A673 (cell line): ENCODE measurements around the gene GSG1L. TPM values are rescaled to one million over a fixed set of nuclear protein-coding genes. Genes with fewer than 3 reads are reported as not detected.

Experiments used
- BruUV-seq: library from RNA; stranded (reverse); fragments of 400-500 nt; replicated peaks from 2 replicates; lab custom pipeline; 2021; lab: Mats Ljungman, UMichigan
- CTCF ChIA-PET: fragments of 300-600 bp; sonication (Branson Sonifier 250); formaldehyde crosslinking; loops from one replicate; lab custom pipeline; 2022; ENCODE audit warnings: antibody characterized with exemption; lab: Charles Lee
- POLR2A ChIA-PET: fragments of 300-600 bp; sonication (Branson Sonifier 250); formaldehyde crosslinking; loops from one replicate; lab custom pipeline; 2022; ENCODE audit warnings: antibody characterized with exemption; ENCODE audit not compliant: low non-redundant PET; lab: Charles Lee
- DNase-seq: peaks from one replicate; pipeline ENCODE4 v3.0.0-alpha.2; 2015; ENCODE audit warnings: low spot score
- H3K27ac ChIP-seq: fragments of 200-600 bp; sonication (generic); 2 replicates; pipeline ENCODE4 v1.5.1; 2016; ENCODE audit warnings: mixed run types, low read depth, mild to moderate bottlenecking, mixed read lengths, antibody characterized with exemption, low read length; ENCODE audit not compliant: poor library complexity, severe bottlenecking
- H3K27me3 ChIP-seq: fragments of 200-600 bp; sonication (generic); replicated peaks from 2 replicates; pipeline ENCODE4 v1.6.1; 2017; ENCODE audit warnings: mixed run types, low read depth, mild to moderate bottlenecking, mixed read lengths, antibody characterized with exemption, low read length; ENCODE audit not compliant: insufficient read depth, poor library complexity
- H3K36me3 ChIP-seq: fragments of 200-600 bp; sonication (generic); 2 replicates; pipeline ENCODE4 v1.6.1; 2016; ENCODE audit warnings: mixed run types, mild to moderate bottlenecking, mixed read lengths, antibody characterized with exemption, low read length; ENCODE audit not compliant: insufficient read depth, poor library complexity, severe bottlenecking
- H3K4me1 ChIP-seq: fragments of 200-600 bp; sonication (generic); 2 replicates; pipeline ENCODE4 v1.6.1; 2017; ENCODE audit warnings: mixed run types, mild to moderate bottlenecking, mixed read lengths, antibody characterized with exemption, low read length; ENCODE audit not compliant: insufficient read depth, poor library complexity, severe bottlenecking
- H3K4me3 ChIP-seq: fragments of 200-600 bp; sonication (generic); 2 replicates; pipeline ENCODE4 v1.5.1; 2016; ENCODE audit warnings: low read depth, mixed run types, mild to moderate bottlenecking, mixed read lengths, low read length; ENCODE audit not compliant: poor library complexity, severe bottlenecking
- H3K9me3 ChIP-seq: fragments of 200-600 bp; sonication (generic); 2 replicates; pipeline ENCODE4 v1.6.1; 2016; ENCODE audit warnings: mixed run types, low read depth, mild to moderate bottlenecking, mixed read lengths, antibody characterized with exemption, low read length; ENCODE audit not compliant: poor library complexity, severe bottlenecking
- EZH2 ChIP-seq: fragments of 200-600 bp; sonication (generic); IDR thresholded peaks from 2 replicates; pipeline ENCODE4 v1.6.1; 2017; ENCODE audit warnings: borderline replicate concordance, low read depth, mild to moderate bottlenecking, mixed read lengths, antibody characterized with exemption, low read length; ENCODE audit not compliant: poor library complexity, severe bottlenecking
- intact Hi-C: fragments of 100-400 bp; cut with micrococcal nuclease; formaldehyde crosslinking; loops from one replicate; pipeline ENCODE4 v1.10.0; 2022; ENCODE audit not compliant: unreplicated experiment
- total RNA-seq: library from RNA; stranded (reverse); gene quantifications from 2 replicates; pipeline ENCODE4 v1.2.3, GENCODE V29; 2021
- TF ChIP-seq, protein P1 (sequence below): fragments of 300-800, 200-600 bp; sonication (generic); conservative IDR thresholded peaks from 2 replicates; pipeline ENCODE4 v1.5.1; 2017; ENCODE audit warnings: low read depth, mild to moderate bottlenecking, antibody characterized with exemption, low read length, moderate library complexity, mixed read lengths

The GSG1L gene
- total RNA-seq, 1 experiment from 2014 or later, result not detected

DNA sequence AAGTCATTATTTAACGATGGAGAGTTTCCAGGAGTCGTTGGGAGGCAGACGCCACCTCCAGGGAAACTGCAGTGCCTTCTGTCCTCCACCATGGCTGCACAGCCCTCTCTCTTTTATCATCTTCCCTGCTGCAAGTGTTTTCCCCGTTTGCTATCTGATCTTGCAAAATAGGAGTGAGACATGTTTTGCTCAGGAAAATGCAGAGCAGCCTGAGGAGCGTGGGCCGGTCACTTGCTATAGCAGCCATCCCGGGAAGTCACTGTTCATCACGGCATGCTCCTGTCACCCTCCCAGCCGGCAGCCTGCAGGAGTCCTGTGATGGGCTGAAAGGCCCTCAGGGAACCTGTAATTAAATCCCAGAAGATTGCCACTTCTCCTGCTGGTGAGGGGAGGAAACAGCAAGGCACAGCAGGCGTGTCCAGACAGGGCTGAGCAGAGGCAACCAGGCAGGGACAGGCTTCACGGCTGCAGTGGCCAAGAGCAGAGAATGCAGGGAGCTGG lies 143.1 kb downstream of the GSG1L start:
- ChIA-PET POLR2A (no interaction called here), CTCF (no interaction called here)
- no peaks in the 10 kb centered on the region for H3K36me3 ChIP-seq
- intact Hi-C loops, result no loop called here
- H3K27ac ChIP-seq, result no peak overlapping the region
- H3K27me3 ChIP-seq, result peaks cover 24% of the 10 kb centered on the region
- TF ChIP-seq, protein P1, sequence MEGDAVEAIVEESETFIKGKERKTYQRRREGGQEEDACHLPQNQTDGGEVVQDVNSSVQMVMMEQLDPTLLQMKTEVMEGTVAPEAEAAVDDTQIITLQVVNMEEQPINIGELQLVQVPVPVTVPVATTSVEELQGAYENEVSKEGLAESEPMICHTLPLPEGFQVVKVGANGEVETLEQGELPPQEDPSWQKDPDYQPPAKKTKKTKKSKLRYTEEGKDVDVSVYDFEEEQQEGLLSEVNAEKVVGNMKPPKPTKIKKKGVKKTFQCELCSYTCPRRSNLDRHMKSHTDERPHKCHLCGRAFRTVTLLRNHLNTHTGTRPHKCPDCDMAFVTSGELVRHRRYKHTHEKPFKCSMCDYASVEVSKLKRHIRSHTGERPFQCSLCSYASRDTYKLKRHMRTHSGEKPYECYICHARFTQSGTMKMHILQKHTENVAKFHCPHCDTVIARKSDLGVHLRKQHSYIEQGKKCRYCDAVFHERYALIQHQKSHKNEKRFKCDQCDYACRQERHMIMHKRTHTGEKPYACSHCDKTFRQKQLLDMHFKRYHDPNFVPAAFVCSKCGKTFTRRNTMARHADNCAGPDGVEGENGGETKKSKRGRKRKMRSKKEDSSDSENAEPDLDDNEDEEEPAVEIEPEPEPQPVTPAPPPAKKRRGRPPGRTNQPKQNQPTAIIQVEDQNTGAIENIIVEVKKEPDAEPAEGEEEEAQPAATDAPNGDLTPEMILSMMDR, result peak; percentile 38
- no peak for TF ChIP-seq EZH2
- no peaks in the 10 kb centered on the region for H3K9me3 ChIP-seq
- no peak overlapping the region for H3K4me3 ChIP-seq
- no TSS peak for BruUV-seq
- no peaks in the 10 kb centered on the region for H3K4me1 ChIP-seq
- DNase-seq, result peak; percentile 45

DNA sequence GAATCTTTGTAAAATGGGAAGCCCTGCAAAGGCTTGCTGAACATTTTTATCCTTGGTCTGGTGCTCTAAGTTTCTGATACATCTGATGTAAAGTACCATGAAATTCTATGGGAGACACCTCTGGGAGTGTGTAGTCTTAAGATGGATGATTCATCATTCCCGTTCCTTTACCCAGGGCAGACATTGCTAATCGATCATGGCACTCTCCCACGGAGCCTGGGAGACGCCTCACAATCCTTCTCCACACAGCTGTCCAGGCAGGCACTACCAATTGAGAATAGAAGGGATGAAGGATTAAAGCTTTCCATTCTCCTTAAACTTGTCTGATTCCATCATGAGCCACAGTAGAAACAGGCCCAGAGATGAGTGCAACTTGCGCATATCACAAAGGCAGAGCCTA lies 144.8 kb downstream of the GSG1L start:
- H3K4me1 ChIP-seq, result no peaks in the 10 kb centered on the region
- BruUV-seq, result no TSS peak
- TF ChIP-seq EZH2, result no peak
- TF ChIP-seq, protein P1, result no peak
- H3K36me3 ChIP-seq, result no peaks in the 10 kb centered on the region
- POLR2A ChIA-PET, result no interaction called here
- peak; percentile 22 for DNase-seq
- H3K4me3 ChIP-seq, result no peak overlapping the region
- intact Hi-C loops, result no loop called here
- CTCF ChIA-PET, result no interaction called here
- H3K27me3 ChIP-seq, result peaks cover 30% of the 10 kb centered on the region
- H3K9me3 ChIP-seq, result no peaks in the 10 kb centered on the region
- H3K27ac ChIP-seq, result no peak overlapping the region

DNA sequence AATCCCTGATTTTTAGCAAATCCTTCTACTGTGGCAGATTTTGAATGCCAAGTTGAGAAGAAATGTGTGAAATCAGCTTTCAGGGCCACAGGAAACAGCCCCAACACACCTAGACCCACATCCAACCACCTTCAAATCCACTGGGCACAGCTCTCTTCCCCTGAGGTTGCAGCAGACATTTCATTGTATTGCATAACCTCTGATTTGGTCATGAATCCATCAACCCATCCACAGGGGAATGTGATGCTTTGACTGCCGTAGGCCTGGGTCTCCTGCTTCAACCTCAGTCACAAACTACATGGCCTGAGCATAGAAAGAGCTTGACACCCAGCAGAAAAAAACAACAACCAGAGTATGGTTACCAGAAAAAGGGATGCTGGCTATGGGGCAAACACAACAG lies 145.6 kb downstream of the GSG1L start:
- peaks cover 30% of the 10 kb centered on the region for H3K27me3 ChIP-seq
- BruUV-seq, result no TSS peak
- intact Hi-C loops, result no loop called here
- no peaks in the 10 kb centered on the region for H3K36me3 ChIP-seq
- DNase-seq, result no peak
- no peaks in the 10 kb centered on the region for H3K4me1 ChIP-seq
- CTCF ChIA-PET, result no interaction called here
- no peak overlapping the region for H3K27ac ChIP-seq
- H3K4me3 ChIP-seq, result no peak overlapping the region
- POLR2A ChIA-PET, result no interaction called here
- H3K9me3 ChIP-seq, result no peaks in the 10 kb centered on the region
- TF ChIP-seq EZH2, result no peak
- TF ChIP-seq, protein P1, result no peak
